Heart right ventricle (tissue), 16 donors: ENCODE results near the gene SERINC2. TPM values are rescaled to one million over a fixed set of nuclear protein-coding genes. Genes with fewer than 3 reads are reported as not detected.

Source experiments
- ATAC-seq, 8 donors: fragments of 200-7000 bp; cut with Tn5 transposase; one replicate each; pipeline ENCODE4 v1.9.1; 2020; ENCODE audit warnings: mild to moderate bottlenecking in 8 of 8, moderate library complexity in 8 of 8, moderate number of reproducible peaks in 1 of 8
- DNase-seq, 2 donors: peaks; one replicate each; pipeline ENCODE4 v3.0.0-alpha.2; 2020
- H3K27ac ChIP-seq, 10 donors: fragments of 200-600 bp; sonication (generic) in 2 of 10; one replicate each; pipeline versions ENCODE4 v1.5.0 to v1.8.0; 2020 to 2022; ENCODE audit warnings: mild to moderate bottlenecking in 3 of 10
- H3K27me3 ChIP-seq, 7 donors: fragments of 200-600 bp; one replicate each; pipeline ENCODE4 v1.8.0; 2021 to 2022; ENCODE audit warnings: mild to moderate bottlenecking in 2 of 7
- H3K36me3 ChIP-seq, 9 donors: fragments of 200-600 bp; sonication (generic) in 1 of 9; one replicate each; pipeline versions ENCODE4 v1.5.0 to v1.8.0; 2020 to 2022; ENCODE audit warnings: mild to moderate bottlenecking in 2 of 9
- H3K4me1 ChIP-seq, 9 donors: fragments of 200-600 bp; sonication (generic) in 1 of 9; one replicate each; pipeline versions ENCODE4 v1.5.0 to v1.8.0; 2020 to 2022; ENCODE audit warnings: mild to moderate bottlenecking in 4 of 9
- H3K4me3 ChIP-seq, 10 donors: fragments of 200-600 bp; sonication (generic) in 2 of 10; one replicate each; pipeline versions ENCODE4 v1.5.0 to v1.8.0; 2020 to 2022; ENCODE audit warnings: mild to moderate bottlenecking in 7 of 10, moderate library complexity in 2 of 10
- H3K9me3 ChIP-seq, 11 donors: fragments of 200-600 bp in 10 of 11; sonication (generic) in 2 of 11; one replicate each; pipeline versions ENCODE4 v1.5.0 to v1.8.0; 2013 to 2022; ENCODE audit warnings: mild to moderate bottlenecking in 2 of 11, control low read depth in 1 of 11, moderate library complexity in 1 of 11
- WGBS, 2 donors: extraction: QIAGEN DNeasy Blood & Tissue Kit; methylation state at CpG; one replicate each; pipeline ENCODE4 v1.1.7; 2013; ENCODE audit warnings: inconsistent platforms in 1 of 2; 5-methylcytosine and 5-hydroxymethylcytosine counted together
- intact Hi-C, 10 donors: fragments of 100-400 bp; cut with DNase I; formaldehyde crosslinking; loops; one replicate each; pipeline versions ENCODE4 v1.11.1 to v1.14.2; 2022
- polyA plus RNA-seq, 2 donors: library from polyadenylated mRNA; stranded (reverse); fragments of 200-250 nt; gene quantifications; one replicate each; pipeline ENCODE4 v1.2.3, GENCODE V29; 2013
- total RNA-seq, 10 donors: library from RNA; stranded (reverse); fragmentation: NEBNext Ultra II Directional in 3 of 10; extraction: Animal tissue kit (Norgen Biotek cat#: 25700) in 3 of 10; gene quantifications; one replicate each; pipeline versions ENCODE4 v1.2.1 to v1.2.4, GENCODE V29; 2021 to 2023
- TF ChIP-seq, protein P1 (sequence below), 9 donors: fragments of 200-600 bp; sonication (generic) in 2 of 9; IDR thresholded peaks; one replicate each; pipeline versions ENCODE4 v1.5.0 to v1.8.0; 2021 to 2022; ENCODE audit warnings: antibody characterized with exemption in 9 of 9, mild to moderate bottlenecking in 5 of 9, moderate library complexity in 1 of 9
- donor health status: Arrhythmogenic right ventricular cardiomyopathy.
- donor health status: ischemic (EF 13 %, LVEDD 7.1; RV severe dilation, severe dysfunction).
- donor health status: healthy with polysubstance abuse.
- donor health status: DM: no; HTN: yes; CAD: no.
- donor health status: DM: no; HTN: no; CAD: no.
- donor health status: ischemic (EF 25% LVEDD 6.9; RV normal size, moderate dysfunction).
- donor health status: ischemic (EF 25% LVEDD 5.7; RV mildly dilated, moderate dysfunction).
- donor health status: healthy.
- donor health status: DM: yes; HTN: yes; CAD: no.
- donor health status: Ischemic cardiomyopathy.
- donor health status: ischemic (EF 35%, LVEDD 5.7; RV mildly dilated, moderate dysfunction).
- donor health status: nonischemic (EF 11% LVEDD 7.7; RV severe dilation, severe dysfunction).
- donor health status: DM: yes; HTN: yes; CAD: no.
- donor health status: PGD.
- donor health status: ischemic (EF 29% LVEDD 5.4; RV normal size, mild dysfunction).
- donor health status: nonischemic (EF 23%, LVEDD 6.1; RV moderate dilation, normal function).

SERINC2 gene
- total and polyA plus RNA-seq, 12 donors, result 0.71 to 7.6 (median 1.9) TPM

- DNase-seq, result no peak
- Histone ChIP-seq H3K36me3 (no peaks in the 10 kb centered on the region), H3K27ac (no peak overlapping the region), H3K9me3 (peaks cover 0 to 10% (median 0%) of the 10 kb centered on the region in 11 donors), H3K4me3 (no peak overlapping the region), H3K27me3 (no peaks in the 10 kb centered on the region), H3K4me1 (peaks cover 0 to 3% (median 0%) of the 10 kb centered on the region in 9 donors)
- intact Hi-C loops, result no loop called here
- TF ChIP-seq, protein P1, sequence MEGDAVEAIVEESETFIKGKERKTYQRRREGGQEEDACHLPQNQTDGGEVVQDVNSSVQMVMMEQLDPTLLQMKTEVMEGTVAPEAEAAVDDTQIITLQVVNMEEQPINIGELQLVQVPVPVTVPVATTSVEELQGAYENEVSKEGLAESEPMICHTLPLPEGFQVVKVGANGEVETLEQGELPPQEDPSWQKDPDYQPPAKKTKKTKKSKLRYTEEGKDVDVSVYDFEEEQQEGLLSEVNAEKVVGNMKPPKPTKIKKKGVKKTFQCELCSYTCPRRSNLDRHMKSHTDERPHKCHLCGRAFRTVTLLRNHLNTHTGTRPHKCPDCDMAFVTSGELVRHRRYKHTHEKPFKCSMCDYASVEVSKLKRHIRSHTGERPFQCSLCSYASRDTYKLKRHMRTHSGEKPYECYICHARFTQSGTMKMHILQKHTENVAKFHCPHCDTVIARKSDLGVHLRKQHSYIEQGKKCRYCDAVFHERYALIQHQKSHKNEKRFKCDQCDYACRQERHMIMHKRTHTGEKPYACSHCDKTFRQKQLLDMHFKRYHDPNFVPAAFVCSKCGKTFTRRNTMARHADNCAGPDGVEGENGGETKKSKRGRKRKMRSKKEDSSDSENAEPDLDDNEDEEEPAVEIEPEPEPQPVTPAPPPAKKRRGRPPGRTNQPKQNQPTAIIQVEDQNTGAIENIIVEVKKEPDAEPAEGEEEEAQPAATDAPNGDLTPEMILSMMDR (IDR thresholded peaks at IDR 0.05), result no peak
- no peak for ATAC-seq
- 89% methylated on average over 10 of the region's 10 CpGs for WGBS, 2 donors
Measured at GRCh38 chr1:31441970-31442647, 29.1 kb downstream of the SERINC2 start.

DNA sequence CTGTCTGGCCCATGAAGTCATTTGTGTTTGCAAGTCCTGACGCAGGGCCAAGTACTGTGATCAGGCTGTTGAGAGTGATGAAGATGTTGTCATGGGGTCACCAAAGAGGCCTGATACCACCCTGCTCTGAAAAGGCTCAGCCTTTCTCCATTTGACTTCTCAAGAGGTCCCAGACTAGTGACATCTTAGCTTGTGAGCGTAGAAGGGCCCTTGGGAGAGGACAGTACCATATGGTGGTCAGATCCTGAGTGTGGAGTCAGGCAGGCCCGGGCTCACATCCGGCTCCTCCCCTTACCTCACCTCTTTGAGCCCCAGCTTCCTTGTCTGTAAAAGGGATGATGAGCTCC is 29.6 kb downstream of the SERINC2 start:
- peaks cover 0 to 10% (median 0%) of the 10 kb centered on the region in 11 donors for H3K9me3 ChIP-seq
- TF ChIP-seq, protein P1 (IDR thresholded peaks at IDR 0.05), result no peak
- no peaks in the 10 kb centered on the region for H3K27me3 ChIP-seq
- intact Hi-C loops, result no loop called here
- H3K4me3 ChIP-seq, result no peak overlapping the region
- DNase-seq (no peak), ATAC-seq (no peak)
- WGBS, 2 donors, result 60 to 73% methylated on average over 4 of the region's 4 CpGs
- no peak overlapping the region for H3K27ac ChIP-seq
- H3K4me1 ChIP-seq, result peaks cover 0 to 3% (median 0%) of the 10 kb centered on the region in 9 donors
- H3K36me3 ChIP-seq, result no peaks in the 10 kb centered on the region

DNA sequence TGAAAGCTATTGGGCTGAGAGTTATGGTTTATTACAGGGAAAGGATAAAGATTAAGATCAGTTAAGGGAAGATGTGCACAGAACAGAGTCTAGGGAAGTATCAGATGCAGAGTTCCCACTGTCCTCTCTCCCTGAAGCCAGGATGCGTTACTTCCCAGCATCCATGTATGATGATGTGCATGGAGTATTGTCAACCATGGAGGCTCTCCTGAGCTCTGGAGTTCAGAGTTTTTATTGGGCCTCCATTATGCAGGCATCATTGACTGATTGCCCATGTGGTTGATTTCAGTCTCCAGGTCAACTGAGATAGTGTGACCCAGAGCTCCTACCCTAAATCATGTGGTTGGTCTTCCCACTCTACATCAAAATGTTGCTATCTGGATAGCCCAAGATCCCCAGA is 30.7 kb downstream of the SERINC2 start:
- intact Hi-C loops, result no loop called here
- TF ChIP-seq, protein P1 (IDR thresholded peaks at IDR 0.05), result no peak
- H3K9me3 ChIP-seq, result peaks cover 0 to 10% (median 0%) of the 10 kb centered on the region in 11 donors
- no peak overlapping the region for H3K4me3 ChIP-seq
- no peaks in the 10 kb centered on the region for H3K36me3 ChIP-seq
- H3K27me3 ChIP-seq, result peaks cover 0 to 4% (median 0%) of the 10 kb centered on the region in 7 donors
- DNase-seq (no peak), ATAC-seq (no peak)
- no peak overlapping the region for H3K27ac ChIP-seq
- WGBS, 2 donors, result 93 to 95% methylated on average over 1 of the region's 1 CpG
- peaks cover 0 to 3% (median 0%) of the 10 kb centered on the region in 9 donors for H3K4me1 ChIP-seq

DNA sequence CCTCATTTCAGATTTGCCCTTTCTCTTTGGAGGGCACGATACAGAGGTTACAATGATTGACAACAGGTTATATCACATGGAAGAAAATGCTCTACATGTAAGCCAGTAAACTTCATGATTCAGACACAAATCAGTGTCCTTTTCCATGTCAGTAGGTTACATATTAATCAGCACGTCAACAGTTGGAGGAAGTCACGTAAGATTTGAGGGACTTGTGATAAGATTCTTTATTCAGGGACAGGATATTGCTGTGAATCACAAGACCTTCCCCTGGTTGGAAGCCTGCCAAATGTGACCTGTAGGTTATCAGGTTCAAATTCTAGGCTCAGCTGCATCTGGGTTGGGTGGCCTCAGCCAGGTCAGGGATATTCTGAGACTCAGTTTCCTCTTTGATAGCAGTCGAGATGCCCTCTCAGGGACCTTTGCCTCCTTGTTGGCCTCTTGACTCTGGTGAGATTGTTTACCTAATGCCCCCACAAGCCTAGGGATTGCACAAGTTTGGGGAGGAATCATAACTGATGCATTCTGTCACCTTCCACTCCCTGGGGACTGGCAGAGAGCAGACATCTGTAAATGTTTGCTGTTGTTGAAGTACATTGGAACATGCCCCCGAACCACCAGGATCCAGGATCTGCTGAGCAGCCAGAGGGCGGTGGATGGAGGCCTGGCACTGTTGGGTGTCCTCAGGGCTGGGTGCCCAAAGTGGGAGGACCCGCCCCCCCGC is 31.9 kb downstream of the SERINC2 start:
- WGBS, 2 donors, result 43 to 47% methylated on average over 8 of the region's 8 CpGs

More for the DNA sequence above, 31.9 kb downstream of the SERINC2 start:
- Histone ChIP-seq H3K9me3 (peaks cover 0 to 10% (median 0%) of the 10 kb centered on the region in 11 donors), H3K4me3 (no peak overlapping the region), H3K4me1 (peaks cover 0 to 3% (median 0%) of the 10 kb centered on the region in 9 donors), H3K36me3 (no peaks in the 10 kb centered on the region), H3K27me3 (peaks cover 0 to 6% (median 0%) of the 10 kb centered on the region in 7 donors), H3K27ac (no peak overlapping the region)
- ATAC-seq, result no peak
- intact Hi-C loops, result no loop called here
- no peak for DNase-seq
- TF ChIP-seq, protein P1 (IDR thresholded peaks at IDR 0.05), result no peak
